K562 (cell line): ENCODE results near the gene FEN1. TPM values are rescaled to one million over a fixed set of nuclear protein-coding genes. Genes with fewer than 3 reads are reported as not detected.

Source experiments
- ATAC-seq: fragments of 200-7000 bp; cut with Tn5 transposase; 3 replicates; pipeline ENCODE4 v1.9.1; 2020; ENCODE audit warnings: moderate library complexity
- BruUV-seq: library from RNA; stranded (reverse); fragments of 400-500 nt; replicated peaks from 2 replicates; lab custom pipeline; 2021; lab: Mats Ljungman, UMichigan
- CTCF ChIA-PET: fragments of 300-600 bp; formaldehyde crosslinking; extraction: SDS; loops from one replicate; lab custom pipeline; 2021; ENCODE audit warnings: low intra/inter-chr PET ratio; lab: Yijun Ruan, JAX
- POLR2A ChIA-PET: fragments of 300-600, 350-650 bp; sonication (Branson Sonifier 250); formaldehyde crosslinking; extraction: SDS; loops from one replicate; lab custom pipeline; 2021; ENCODE audit warnings: antibody characterized with exemption, inconsistent platforms; lab: Yijun Ruan, JAX
- DNase-seq, 4 experiments: peaks; one replicate each; pipeline versions ENCODE4 v3.0.0 to v3.0.0-alpha.2; 2011 to 2018; ENCODE audit warnings: low spot score in 3 of 4, mixed read lengths in 3 of 4; ENCODE audit errors: extremely low read depth in 1 of 4
- FAIRE-seq: peaks from 2 replicates; lab custom pipeline; 2011; peaks lifted over from hg19 to GRCh38; lab: Jason Lieb, UNC
- H2AFZ ChIP-seq: 2 replicates; pipeline ENCODE4 v1.6.0; 2011; ENCODE audit warnings: low read depth, low read length, control low read depth, inconsistent platforms
- H3K27ac ChIP-seq: fragments of 200-600 bp; 3 replicates; pipeline ENCODE4 v1.8.0; 2011; ENCODE audit warnings: low read depth, mild to moderate bottlenecking, control low read depth, inconsistent platforms, low read length, moderate library complexity, mixed read lengths; ENCODE audit errors: extremely low read depth
- H3K27me3 ChIP-seq, 2 experiments: fragments of 300-600 bp in 1 of 2; 2 replicates in 1 of 2; 3 replicates in 1 of 2; pipeline versions ENCODE4 v1.6.0 to v1.8.0; 2011; ENCODE audit warnings: inconsistent platforms in 2 of 2, low read length in 2 of 2, mild to moderate bottlenecking in 1 of 2, mixed read lengths in 1 of 2, moderate library complexity in 1 of 2; ENCODE audit not compliant: control insufficient read depth in 2 of 2, insufficient read depth in 2 of 2
- H3K36me3 ChIP-seq: fragments of 300-600 bp; 3 replicates; pipeline ENCODE4 v1.8.0; 2011; ENCODE audit warnings: mild to moderate bottlenecking, low read length, inconsistent platforms; ENCODE audit not compliant: control insufficient read depth, insufficient read depth
- H3K4me1 ChIP-seq, 2 experiments: fragments of 200-600 bp in 1 of 2; replicated peaks in 1 of 2; 2 replicates in 1 of 2; 3 replicates in 1 of 2; pipeline versions ENCODE4 v1.5.1 to v1.8.0; 2011; ENCODE audit warnings: inconsistent platforms in 2 of 2, low read length in 2 of 2, mild to moderate bottlenecking in 1 of 2, mixed read lengths in 1 of 2, moderate library complexity in 1 of 2; ENCODE audit not compliant: control insufficient read depth in 2 of 2, insufficient read depth in 2 of 2
- H3K4me2 ChIP-seq: 2 replicates; pipeline ENCODE4 v1.6.1; 2011; ENCODE audit warnings: low read length, control low read depth, inconsistent platforms, mixed read lengths; ENCODE audit not compliant: insufficient read depth
- H3K4me3 ChIP-seq: fragments of 200-600 bp; sonication (generic), shearing (Covaris generic); 2 replicates; pipeline ENCODE4 v1.5.1; 2016; ENCODE audit warnings: control low read depth, inconsistent platforms
- H3K79me2 ChIP-seq: fragments of 200-600 bp; 3 replicates; pipeline ENCODE4 v1.8.0; 2011; ENCODE audit warnings: low read length, inconsistent platforms; ENCODE audit not compliant: control insufficient read depth, insufficient read depth
- H3K9ac ChIP-seq, 2 experiments: 2 replicates each; pipeline versions ENCODE4 v1.6.0 to v1.6.1; 2011; ENCODE audit warnings: low read depth in 2 of 2, low read length in 2 of 2, control low read depth in 1 of 2, inconsistent platforms in 1 of 2, mild to moderate bottlenecking in 1 of 2, mixed read lengths in 1 of 2; ENCODE audit not compliant: insufficient read depth in 1 of 2
- H3K9me1 ChIP-seq: one replicate; pipeline ENCODE4 v1.6.0; 2011; ENCODE audit warnings: inconsistent platforms, mild to moderate bottlenecking, low read length, moderate library complexity; ENCODE audit not compliant: control insufficient read depth, insufficient read depth
- H3K9me3 ChIP-seq: replicated peaks from 2 replicates; pipeline ENCODE4 v1.5.1; 2011; ENCODE audit warnings: low read depth, low read length, inconsistent platforms; ENCODE audit not compliant: control insufficient read depth, insufficient read depth
- H4K20me1 ChIP-seq: replicated peaks from 2 replicates; pipeline ENCODE4 v1.6.1; 2011; ENCODE audit warnings: low read length, inconsistent platforms, mixed read lengths; ENCODE audit not compliant: control insufficient read depth, insufficient read depth
- TBP ChIP-seq: optimal IDR thresholded peaks from 2 replicates; pipeline ENCODE3; 2011; ENCODE audit warnings: low read depth, low read length, improper control_type of control experiment
- WGBS: fragments of 100-300 bp; shearing (Covaris generic); methylation state at CpG from one replicate; pipeline ENCODE4 v1.1.6; 2016; ENCODE audit warnings: low coverage, mixed read lengths; ENCODE audit not compliant: insufficient coverage; ENCODE audit errors: missing lambda C conversion rate; 5-methylcytosine and 5-hydroxymethylcytosine counted together
- in situ Hi-C: fragments of 300-500 bp; cut with MboI; formaldehyde crosslinking; loops from 4 replicates; pipeline ENCODE4 v1.15.0; 2018; ENCODE audit warnings: inconsistent platforms, mixed read lengths
- intact Hi-C: fragments of 100-400 bp; cut with micrococcal nuclease; formaldehyde crosslinking; loops from 2 replicates; pipeline ENCODE4 v1.14.2; 2022
- polyA plus RNA-seq, 8 experiments: library from polyadenylated mRNA; depleted of rRNA in 4 of 8; stranded (reverse) in 5 of 8; unstranded in 3 of 8; fragments of >200 nt; fragmentation: Nextera tagmentation in 2 of 8; fragmentation: Illumina TruSeq in 1 of 8; extraction: Ambion mirVana in 2 of 8; extraction: Trizol in 1 of 8; gene quantifications; 2 replicates each; pipeline versions ENCODE4 v1.2.1 to v1.2.3, GENCODE V29; 2011 to 2014; ENCODE audit warnings: inconsistent platforms in 1 of 8, missing spikeins in 1 of 8
- total RNA-seq, 7 experiments: library from RNA; depleted of rRNA in 6 of 7; stranded (reverse); fragments of >200 nt in 6 of 7; fragmentation: Illumina TruSeq in 2 of 7; extraction: Trizol in 2 of 7; gene quantifications; 2 replicates each; pipeline versions ENCODE4 v1.2.1 to v1.2.3, GENCODE V29; 2011 to 2021; ENCODE audit warnings: low replicate concordance in 1 of 7
- TF ChIP-seq, protein P1 (sequence below): fragments of 450-650 bp; formaldehyde crosslinking; IDR thresholded peaks from 2 replicates; pipeline ENCODE4 v1.4.0; 2022; ENCODE audit warnings: missing genetic modification characterization
- TF ChIP-seq, protein P2 (sequence below): sonication (generic); formaldehyde crosslinking; IDR thresholded peaks from 2 replicates; pipeline ENCODE4 v1.8.0; 2022; ENCODE audit warnings: missing genetic modification reagents, mild to moderate bottlenecking, moderate library complexity, borderline replicate concordance
- TF ChIP-seq, protein P3 (sequence below): fragments of 450-650 bp; formaldehyde crosslinking; IDR thresholded peaks from 2 replicates; pipeline ENCODE4 v1.4.0; 2020; ENCODE audit warnings: mild to moderate bottlenecking, moderate library complexity

The FEN1 gene
- total and polyA plus RNA-seq, 9 of the 15 experiments (the other 6 are each of a cell fraction or from before 2014, with no cell fraction given), result 58.1 to 156 (median 137) TPM

DNA sequence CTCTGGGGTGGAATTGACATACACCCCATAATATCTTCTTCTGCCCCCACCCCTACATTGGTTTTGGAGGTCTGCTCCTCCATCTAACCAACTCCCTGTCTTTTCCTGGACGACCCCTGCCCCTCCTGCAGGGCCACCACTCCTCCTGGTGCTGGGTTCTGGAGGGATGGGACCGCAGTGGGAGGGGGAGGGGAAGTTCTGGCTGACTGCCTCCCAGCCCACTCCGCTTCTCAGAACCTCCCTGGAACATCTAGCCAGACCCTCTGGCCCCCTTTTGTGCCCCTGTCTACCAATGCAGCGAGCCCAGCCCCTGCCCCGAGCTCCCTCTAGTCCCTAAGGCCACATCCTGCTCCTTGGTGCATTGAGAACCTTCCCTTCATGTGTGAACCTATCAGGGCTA, 39.0 kb upstream of the FEN1 start:
- peak overlapping the region; percentile 81 for H3K4me2 ChIP-seq
- H3K4me1 ChIP-seq, result peaks cover 72 to 90% of the 10 kb centered on the region in 2 experiments
- 58% methylated on average over 4 of the region's 5 CpGs for WGBS
- H3K27me3 ChIP-seq, result no peaks in the 10 kb centered on the region
- no peak for FAIRE-seq
- H3K36me3 ChIP-seq, result no peaks in the 10 kb centered on the region
- peak overlapping the region; percentile 56 for H3K4me3 ChIP-seq
- H2AFZ ChIP-seq, result no peak overlapping the region
- in situ Hi-C loops, result no loop called here
- POLR2A ChIA-PET, result interaction anchor here (0.6 kb wide), 1 partner anchor 39 kb away, joined by 3 read pairs; the partner anchor contains the start of gene TMEM258
- ATAC-seq, result no peak
- no peaks in the 10 kb centered on the region for H3K9me1 ChIP-seq
- BruUV-seq, result no TSS peak
- TF ChIP-seq, protein P1, sequence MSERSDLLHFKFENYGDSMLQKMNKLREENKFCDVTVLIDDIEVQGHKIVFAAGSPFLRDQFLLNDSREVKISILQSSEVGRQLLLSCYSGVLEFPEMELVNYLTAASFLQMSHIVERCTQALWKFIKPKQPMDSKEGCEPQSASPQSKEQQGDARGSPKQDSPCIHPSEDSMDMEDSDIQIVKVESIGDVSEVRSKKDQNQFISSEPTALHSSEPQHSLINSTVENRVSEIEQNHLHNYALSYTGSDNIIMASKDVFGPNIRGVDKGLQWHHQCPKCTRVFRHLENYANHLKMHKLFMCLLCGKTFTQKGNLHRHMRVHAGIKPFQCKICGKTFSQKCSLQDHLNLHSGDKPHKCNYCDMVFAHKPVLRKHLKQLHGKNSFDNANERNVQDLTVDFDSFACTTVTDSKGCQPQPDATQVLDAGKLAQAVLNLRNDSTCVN (CRISPR knock-in tag), result no peak
- TF ChIP-seq TBP, result no peak
- TF ChIP-seq, protein P2, sequence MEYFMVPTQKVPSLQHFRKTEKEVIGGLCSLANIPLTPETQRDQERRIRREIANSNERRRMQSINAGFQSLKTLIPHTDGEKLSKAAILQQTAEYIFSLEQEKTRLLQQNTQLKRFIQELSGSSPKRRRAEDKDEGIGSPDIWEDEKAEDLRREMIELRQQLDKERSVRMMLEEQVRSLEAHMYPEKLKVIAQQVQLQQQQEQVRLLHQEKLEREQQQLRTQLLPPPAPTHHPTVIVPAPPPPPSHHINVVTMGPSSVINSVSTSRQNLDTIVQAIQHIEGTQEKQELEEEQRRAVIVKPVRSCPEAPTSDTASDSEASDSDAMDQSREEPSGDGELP (CRISPR knock-in tag), result no peak
- TF ChIP-seq, protein P3, sequence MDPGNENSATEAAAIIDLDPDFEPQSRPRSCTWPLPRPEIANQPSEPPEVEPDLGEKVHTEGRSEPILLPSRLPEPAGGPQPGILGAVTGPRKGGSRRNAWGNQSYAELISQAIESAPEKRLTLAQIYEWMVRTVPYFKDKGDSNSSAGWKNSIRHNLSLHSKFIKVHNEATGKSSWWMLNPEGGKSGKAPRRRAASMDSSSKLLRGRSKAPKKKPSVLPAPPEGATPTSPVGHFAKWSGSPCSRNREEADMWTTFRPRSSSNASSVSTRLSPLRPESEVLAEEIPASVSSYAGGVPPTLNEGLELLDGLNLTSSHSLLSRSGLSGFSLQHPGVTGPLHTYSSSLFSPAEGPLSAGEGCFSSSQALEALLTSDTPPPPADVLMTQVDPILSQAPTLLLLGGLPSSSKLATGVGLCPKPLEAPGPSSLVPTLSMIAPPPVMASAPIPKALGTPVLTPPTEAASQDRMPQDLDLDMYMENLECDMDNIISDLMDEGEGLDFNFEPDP (CRISPR knock-in tag), result no peak
- peak overlapping the region; percentile 72 to 96 for H3K9ac ChIP-seq
- no peak for DNase-seq
- peak overlapping the region; percentile 64; the same call in 1 of the 3 replicates for H3K27ac ChIP-seq
- peaks cover 53% of the 10 kb centered on the region for H3K79me2 ChIP-seq
- intact Hi-C loops, result no loop called here
- H3K9me3 ChIP-seq, result no peaks in the 10 kb centered on the region
- CTCF ChIA-PET, result interaction anchor here (0.6 to 1.0 kb wide), 2 partner anchors 23 to 887 kb away, joined by 3 read pairs; no protein-coding TSS in a partner anchor
- no peaks in the 10 kb centered on the region for H4K20me1 ChIP-seq
